MCF 10A (cell line): ENCODE results near the gene PSD2. TPM values are rescaled to one million over a fixed set of nuclear protein-coding genes. Genes with fewer than 3 reads are reported as not detected.

Experiments used
- BruUV-seq: library from RNA; stranded (reverse); fragments of 400-500 nt; replicated peaks from 2 replicates; lab custom pipeline; 2021; lab: Mats Ljungman, UMichigan
- CTCF ChIA-PET: fragments of 300-600 bp; sonication (Branson Sonifier 250); formaldehyde crosslinking; extraction: SDS; loops from one replicate; lab custom pipeline; 2021; ENCODE audit warnings: antibody characterized with exemption, inconsistent platforms; lab: Yijun Ruan, JAX
- POLR2A ChIA-PET: fragments of 300-600, 350-650 bp; sonication (Branson Sonifier 250); formaldehyde crosslinking; extraction: SDS; loops from one replicate; lab custom pipeline; 2020; ENCODE audit warnings: antibody characterized with exemption, inconsistent platforms; lab: Yijun Ruan, JAX
- DNase-seq: peaks from one replicate; pipeline ENCODE4 v3.0.0-alpha.2; 2018; ENCODE audit not compliant: unreplicated experiment
- H3K27ac Mint-ChIP-seq: one replicate; pipeline ENCODE4 v1.8.0; 2022; ENCODE audit warnings: mild to moderate bottlenecking, low read depth, mixed read lengths; ENCODE audit not compliant: unreplicated experiment
- H3K27me3 Mint-ChIP-seq: one replicate; pipeline ENCODE4 v1.8.0; 2022; ENCODE audit warnings: mixed read lengths; ENCODE audit not compliant: insufficient read depth, unreplicated experiment
- H3K36me3 Mint-ChIP-seq: one replicate; pipeline ENCODE4 v1.8.0; 2022; ENCODE audit warnings: mild to moderate bottlenecking, moderate library complexity, mixed read lengths; ENCODE audit not compliant: insufficient read depth, unreplicated experiment
- H3K4me1 Mint-ChIP-seq: one replicate; pipeline ENCODE4 v1.8.0; 2022; ENCODE audit warnings: mixed read lengths; ENCODE audit not compliant: insufficient read depth, unreplicated experiment
- H3K4me3 Mint-ChIP-seq: one replicate; pipeline ENCODE4 v1.8.0; 2022; ENCODE audit warnings: mild to moderate bottlenecking, moderate library complexity, mixed read lengths; ENCODE audit not compliant: unreplicated experiment
- H3K9me3 Mint-ChIP-seq: one replicate; pipeline ENCODE4 v1.8.0; 2022; ENCODE audit warnings: mixed read lengths; ENCODE audit not compliant: unreplicated experiment
- CTCF ChIP-seq: fragments of 200-600 bp; IDR thresholded peaks from one replicate; pipeline ENCODE4 v1.8.0; 2022; ENCODE audit warnings: antibody characterized with exemption, mild to moderate bottlenecking; ENCODE audit not compliant: unreplicated experiment
- intact Hi-C: fragments of 100-400 bp; cut with micrococcal nuclease; formaldehyde crosslinking; loops from 2 replicates; pipeline ENCODE4 v1.14.1; 2022
- total RNA-seq: library from RNA; stranded (reverse); gene quantifications from 2 replicates; pipeline ENCODE4 v1.2.3, GENCODE V29; 2022

The PSD2 gene
- total RNA-seq, 1 experiment from 2014 or later = not detected

DNA sequence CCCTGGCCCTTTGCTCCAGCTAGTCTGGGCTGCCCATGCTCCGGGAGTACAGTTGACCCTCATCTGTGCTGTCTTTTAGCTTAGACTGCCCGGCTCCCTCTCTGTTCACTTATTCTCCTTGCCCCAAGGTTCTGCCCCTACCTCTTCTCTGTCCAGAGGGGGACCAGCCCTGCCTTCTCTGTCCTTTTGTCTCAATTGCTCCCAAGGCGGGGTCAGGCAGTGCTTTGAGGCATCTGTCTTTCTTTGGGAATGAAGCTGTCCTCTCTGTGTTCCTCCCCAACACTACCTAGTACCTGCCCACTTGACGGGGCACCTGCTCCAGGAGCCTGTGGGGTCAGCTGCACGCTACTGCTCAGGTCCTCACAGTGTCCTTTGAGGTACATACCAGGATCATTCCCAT, 59.3 kb downstream of the PSD2 start:
- CTCF ChIA-PET = interaction anchor here (0.7 to 3.6 kb wide), 7 partner anchors 9 to 185 kb away, joined by 3 to 24 read pairs (median 12); no protein-coding TSS in a partner anchor
- H3K9me3 Mint-ChIP-seq = no peaks in the 10 kb centered on the region
- no TSS peak for BruUV-seq
- no peak for TF ChIP-seq CTCF
- POLR2A ChIA-PET = interaction anchor here (0.7 to 1.6 kb wide), 2 partner anchors 53 to 67 kb away, joined by 3 read pairs; no protein-coding TSS in a partner anchor
- intact Hi-C loops = no loop called here
- H3K4me1 Mint-ChIP-seq = no peaks in the 10 kb centered on the region
- H3K36me3 Mint-ChIP-seq = no peaks in the 10 kb centered on the region
- DNase-seq = no peak
- peaks cover 3% of the 10 kb centered on the region for H3K27me3 Mint-ChIP-seq
- H3K4me3 Mint-ChIP-seq = no peak overlapping the region
- no peak overlapping the region for H3K27ac Mint-ChIP-seq

GRCh38 chr5:139855451-139855850, 59.8 kb downstream of the PSD2 start:
- TF ChIP-seq CTCF = no peak
- Mint-ChIP-seq H3K27me3 (no peaks in the 10 kb centered on the region), H3K9me3 (no peaks in the 10 kb centered on the region), H3K36me3 (no peaks in the 10 kb centered on the region), H3K4me3 (no peak overlapping the region), H3K27ac (no peak overlapping the region), H3K4me1 (no peaks in the 10 kb centered on the region)
- no peak for DNase-seq
- no TSS peak for BruUV-seq
- ChIA-PET POLR2A (interaction anchor here (0.7 to 1.6 kb wide), 2 partner anchors 53 to 68 kb away, joined by 3 read pairs; no protein-coding TSS in a partner anchor), CTCF (interaction anchor here (0.6 to 3.6 kb wide), 10 partner anchors 8 to 482 kb away, joined by 3 to 24 read pairs (median 4); no protein-coding TSS in a partner anchor)
- intact Hi-C loops = no loop called here

GRCh38 chr5:139855946-139856540, 60.4 kb downstream of the PSD2 start:
- DNase-seq = no peak
- CTCF ChIA-PET = interaction anchor here (0.6 to 3.6 kb wide), 12 partner anchors 8 to 482 kb away, joined by 3 to 24 read pairs (median 4); no protein-coding TSS in a partner anchor
- TF ChIP-seq CTCF = no peak
- no peaks in the 10 kb centered on the region for H3K27me3 Mint-ChIP-seq
- H3K36me3 Mint-ChIP-seq = no peaks in the 10 kb centered on the region
- no peak overlapping the region for H3K27ac Mint-ChIP-seq
- POLR2A ChIA-PET = interaction anchor here (1.6 kb wide), 1 partner anchor 68 kb away, joined by 3 read pairs; no protein-coding TSS in a partner anchor
- no peaks in the 10 kb centered on the region for H3K4me1 Mint-ChIP-seq
- no TSS peak for BruUV-seq
- intact Hi-C loops = no loop called here
- H3K9me3 Mint-ChIP-seq = no peaks in the 10 kb centered on the region
- no peak overlapping the region for H3K4me3 Mint-ChIP-seq

- intact Hi-C loops = no loop called here
- POLR2A ChIA-PET = interaction anchor here (0.7 to 1.6 kb wide), 2 partner anchors 69 to 147 kb away, joined by 3 read pairs; no protein-coding TSS in a partner anchor
- CTCF ChIA-PET = interaction anchor here (0.8 to 2.7 kb wide), 5 partner anchors 10 to 112 kb away, joined by 3 to 24 read pairs (median 5); no protein-coding TSS in a partner anchor
- Mint-ChIP-seq H3K9me3 (no peaks in the 10 kb centered on the region), H3K36me3 (no peaks in the 10 kb centered on the region), H3K27me3 (no peaks in the 10 kb centered on the region), H3K4me1 (no peaks in the 10 kb centered on the region), H3K27ac (no peak overlapping the region), H3K4me3 (no peak overlapping the region)
- DNase-seq = no peak
- BruUV-seq = no TSS peak
- TF ChIP-seq CTCF = no peak
These were observed 61.1 kb downstream of the PSD2 start for GRCh38 chr5:139856714-139857113.
